GM21367 (cell line): ENCODE results near the gene SPECC1L.
A peak's percentile ranks its signal among the peaks of the same experiment; 100 is the strongest.

Experiments used
- ATAC-seq: cut with Tn5 transposase; IDR thresholded peaks from one replicate; pipeline ENCODE4 v1.9.1; 2021; ENCODE audit not compliant: unreplicated experiment

The SPECC1L gene

GRCh38 chr22:24319451-24319850 is 48.8 kb downstream of the SPECC1L start:
- no peak for ATAC-seq

GRCh38 chr22:24321999-24322398 is 51.4 kb downstream of the SPECC1L start:
- ATAC-seq: no peak

- no peak for ATAC-seq
Measured at GRCh38 chr22:24322522-24322921, 51.9 kb downstream of the SPECC1L start.

- ATAC-seq: no peak
Measured at GRCh38 chr22:24323233-24323632, 52.6 kb downstream of the SPECC1L start.

- ATAC-seq: no peak
Measured at GRCh38 chr22:24323695-24324094, 53.1 kb downstream of the SPECC1L start.

- ATAC-seq: no peak
Measured at GRCh38 chr22:24324137-24324536, 53.5 kb downstream of the SPECC1L start.

- peak; percentile 53 for ATAC-seq
Measured at GRCh38 chr22:24325105-24325757, 54.6 kb downstream of the SPECC1L start.

GRCh38 chr22:24326266-24326665 is 55.6 kb downstream of the SPECC1L start:
- ATAC-seq: no peak

GRCh38 chr22:24327832-24328231 is 57.2 kb downstream of the SPECC1L start:
- no peak for ATAC-seq

- ATAC-seq: no peak
Measured at GRCh38 chr22:24329453-24329852, 58.8 kb downstream of the SPECC1L start.

- no peak for ATAC-seq
Measured at GRCh38 chr22:24330636-24331035, 60.0 kb downstream of the SPECC1L start.

GRCh38 chr22:24331468-24332440 is 61.1 kb downstream of the SPECC1L start:
- ATAC-seq: no peak

- ATAC-seq: no peak
Measured at GRCh38 chr22:24333301-24333700, 62.7 kb downstream of the SPECC1L start.

GRCh38 chr22:24335496-24335895 is 64.9 kb downstream of the SPECC1L start:
- ATAC-seq: no peak

- no peak for ATAC-seq
Measured at GRCh38 chr22:24337894-24338645, 67.4 kb downstream of the SPECC1L start.

GRCh38 chr22:24338726-24339451 is 68.3 kb downstream of the SPECC1L start:
- ATAC-seq: no peak

GRCh38 chr22:24339452-24339747 is 68.8 kb downstream of the SPECC1L start:
- ATAC-seq: no peak

- no peak for ATAC-seq
Measured at GRCh38 chr22:24341627-24342026, 71.0 kb downstream of the SPECC1L start.

GRCh38 chr22:24350627-24351026 is 80.0 kb downstream of the SPECC1L start:
- no peak for ATAC-seq

GRCh38 chr22:24353121-24353520 is 82.5 kb downstream of the SPECC1L start:
- no peak for ATAC-seq

- no peak for ATAC-seq
Measured at GRCh38 chr22:24355574-24355973, 84.9 kb downstream of the SPECC1L start.
